ENCODE data around the gene HOXA2. TPM values are rescaled to one million over a fixed set of nuclear protein-coding genes. Genes with fewer than 3 reads are reported as not detected.

The HOXA2 gene
- total and polyA plus RNA-seq, 2 of the 13 experiments (the other 11 are each of a cell fraction or from before 2014, with no cell fraction given): 0.22 to 0.29 TPM

DNA sequence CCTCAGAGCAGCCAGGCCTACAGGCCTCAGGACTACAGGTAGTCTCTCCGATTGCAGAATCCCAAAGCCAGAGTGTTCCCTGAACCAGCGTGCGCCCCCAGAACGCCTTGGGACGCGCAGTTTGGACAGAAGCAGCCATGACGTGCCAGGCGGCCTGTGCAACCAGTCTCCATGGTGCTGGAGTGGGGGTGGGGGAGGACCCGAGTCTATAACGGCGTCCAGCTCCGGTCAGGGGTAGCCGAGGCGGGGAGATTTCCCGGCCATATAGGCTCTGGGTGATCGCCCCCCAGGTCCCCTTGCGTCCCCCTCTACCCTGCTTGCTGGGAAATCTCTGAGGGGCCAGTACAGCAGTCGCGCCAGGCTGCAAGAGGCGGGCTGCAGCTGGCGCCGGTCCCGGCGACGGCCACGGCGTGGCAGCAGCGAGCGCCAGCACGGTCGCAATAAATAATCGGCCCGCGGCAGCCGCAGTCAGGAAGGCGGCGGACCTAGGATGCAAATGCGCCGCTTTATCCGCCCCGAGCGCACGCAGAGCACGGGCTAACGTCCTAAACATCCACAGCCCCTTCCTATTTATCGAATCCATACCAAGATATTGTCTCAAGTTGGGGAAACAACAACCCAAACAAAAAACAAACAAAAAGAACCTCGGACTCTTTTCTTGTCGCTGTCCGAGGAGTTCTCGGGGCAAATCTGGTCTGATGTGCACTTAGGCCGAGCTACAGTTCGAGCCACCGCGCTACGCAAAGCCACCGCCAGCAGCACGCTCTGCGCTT lies 48.3 kb upstream of the HOXA2 start (continued):
- peak; percentile 72; the same call in 1 of the 2 replicates for TF ChIP-seq ARNT2 (CRISPR knock-in tag; IDR thresholded peaks at IDR 0.05; ENCODE audit: low read depth)
- TF ChIP-seq ZNF841 (CRISPR knock-in tag; IDR thresholded peaks at IDR 0.05; ENCODE audit: borderline replicate concordance): no peak
- TF ChIP-seq RBM39 (IDR thresholded peaks at IDR 0.05; ENCODE audit: low read depth, low read length, poor library complexity, severe bottlenecking): peak; percentile 48
- TF ChIP-seq MLLT10 (CRISPR knock-in tag; IDR thresholded peaks at IDR 0.05): no peak
- peak; percentile 52 for TF ChIP-seq ZNF883 (CRISPR knock-in tag; IDR thresholded peaks at IDR 0.05; ENCODE audit: not compliant biosample characterization)
- TF ChIP-seq, protein P1, sequence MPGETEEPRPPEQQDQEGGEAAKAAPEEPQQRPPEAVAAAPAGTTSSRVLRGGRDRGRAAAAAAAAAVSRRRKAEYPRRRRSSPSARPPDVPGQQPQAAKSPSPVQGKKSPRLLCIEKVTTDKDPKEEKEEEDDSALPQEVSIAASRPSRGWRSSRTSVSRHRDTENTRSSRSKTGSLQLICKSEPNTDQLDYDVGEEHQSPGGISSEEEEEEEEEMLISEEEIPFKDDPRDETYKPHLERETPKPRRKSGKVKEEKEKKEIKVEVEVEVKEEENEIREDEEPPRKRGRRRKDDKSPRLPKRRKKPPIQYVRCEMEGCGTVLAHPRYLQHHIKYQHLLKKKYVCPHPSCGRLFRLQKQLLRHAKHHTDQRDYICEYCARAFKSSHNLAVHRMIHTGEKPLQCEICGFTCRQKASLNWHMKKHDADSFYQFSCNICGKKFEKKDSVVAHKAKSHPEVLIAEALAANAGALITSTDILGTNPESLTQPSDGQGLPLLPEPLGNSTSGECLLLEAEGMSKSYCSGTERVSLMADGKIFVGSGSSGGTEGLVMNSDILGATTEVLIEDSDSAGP (CRISPR knock-in tag; IDR thresholded peaks at IDR 0.05; ENCODE audit: borderline replicate concordance): peak; percentile 65; the same call in 1 of the 2 replicates
- peak; percentile 65; the same call in 1 of the 2 replicates for TF ChIP-seq ZMAT3 (CRISPR knock-in tag; conservative IDR thresholded peaks at IDR 0.05)
- TF ChIP-seq, protein P2, sequence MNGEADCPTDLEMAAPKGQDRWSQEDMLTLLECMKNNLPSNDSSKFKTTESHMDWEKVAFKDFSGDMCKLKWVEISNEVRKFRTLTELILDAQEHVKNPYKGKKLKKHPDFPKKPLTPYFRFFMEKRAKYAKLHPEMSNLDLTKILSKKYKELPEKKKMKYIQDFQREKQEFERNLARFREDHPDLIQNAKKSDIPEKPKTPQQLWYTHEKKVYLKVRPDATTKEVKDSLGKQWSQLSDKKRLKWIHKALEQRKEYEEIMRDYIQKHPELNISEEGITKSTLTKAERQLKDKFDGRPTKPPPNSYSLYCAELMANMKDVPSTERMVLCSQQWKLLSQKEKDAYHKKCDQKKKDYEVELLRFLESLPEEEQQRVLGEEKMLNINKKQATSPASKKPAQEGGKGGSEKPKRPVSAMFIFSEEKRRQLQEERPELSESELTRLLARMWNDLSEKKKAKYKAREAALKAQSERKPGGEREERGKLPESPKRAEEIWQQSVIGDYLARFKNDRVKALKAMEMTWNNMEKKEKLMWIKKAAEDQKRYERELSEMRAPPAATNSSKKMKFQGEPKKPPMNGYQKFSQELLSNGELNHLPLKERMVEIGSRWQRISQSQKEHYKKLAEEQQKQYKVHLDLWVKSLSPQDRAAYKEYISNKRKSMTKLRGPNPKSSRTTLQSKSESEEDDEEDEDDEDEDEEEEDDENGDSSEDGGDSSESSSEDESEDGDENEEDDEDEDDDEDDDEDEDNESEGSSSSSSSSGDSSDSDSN (CRISPR knock-in tag; IDR thresholded peaks at IDR 0.05): peak; percentile 59
- TF ChIP-seq KDM2A (CRISPR knock-in tag; IDR thresholded peaks at IDR 0.05; ENCODE audit: borderline replicate concordance, low read depth): peak; percentile 78; the same call in 1 of the 2 replicates
- TF ChIP-seq ZNF256 (CRISPR knock-in tag; conservative IDR thresholded peaks at IDR 0.05): no peak
- TF ChIP-seq, protein P3, sequence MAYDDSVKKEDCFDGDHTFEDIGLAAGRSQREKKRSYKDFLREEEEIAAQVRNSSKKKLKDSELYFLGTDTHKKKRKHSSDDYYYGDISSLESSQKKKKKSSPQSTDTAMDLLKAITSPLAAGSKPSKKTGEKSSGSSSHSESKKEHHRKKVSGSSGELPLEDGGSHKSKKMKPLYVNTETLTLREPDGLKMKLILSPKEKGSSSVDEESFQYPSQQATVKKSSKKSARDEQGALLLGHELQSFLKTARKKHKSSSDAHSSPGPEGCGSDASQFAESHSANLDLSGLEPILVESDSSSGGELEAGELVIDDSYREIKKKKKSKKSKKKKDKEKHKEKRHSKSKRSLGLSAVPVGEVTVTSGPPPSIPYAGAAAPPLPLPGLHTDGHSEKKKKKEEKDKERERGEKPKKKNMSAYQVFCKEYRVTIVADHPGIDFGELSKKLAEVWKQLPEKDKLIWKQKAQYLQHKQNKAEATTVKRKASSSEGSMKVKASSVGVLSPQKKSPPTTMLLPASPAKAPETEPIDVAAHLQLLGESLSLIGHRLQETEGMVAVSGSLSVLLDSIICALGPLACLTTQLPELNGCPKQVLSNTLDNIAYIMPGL (CRISPR knock-in tag; IDR thresholded peaks at IDR 0.05; ENCODE audit: borderline replicate concordance in 1 of 2, low read depth in 1 of 2): peak; percentile 85 to 93
- no peak for TF ChIP-seq ZNF232 (CRISPR knock-in tag; IDR thresholded peaks at IDR 0.05; ENCODE audit: borderline replicate concordance)
- peak; percentile 37; the same call in 1 of the 2 replicates for TF ChIP-seq HOXA5 (CRISPR knock-in tag; IDR thresholded peaks at IDR 0.05)
- TF ChIP-seq, protein P4, sequence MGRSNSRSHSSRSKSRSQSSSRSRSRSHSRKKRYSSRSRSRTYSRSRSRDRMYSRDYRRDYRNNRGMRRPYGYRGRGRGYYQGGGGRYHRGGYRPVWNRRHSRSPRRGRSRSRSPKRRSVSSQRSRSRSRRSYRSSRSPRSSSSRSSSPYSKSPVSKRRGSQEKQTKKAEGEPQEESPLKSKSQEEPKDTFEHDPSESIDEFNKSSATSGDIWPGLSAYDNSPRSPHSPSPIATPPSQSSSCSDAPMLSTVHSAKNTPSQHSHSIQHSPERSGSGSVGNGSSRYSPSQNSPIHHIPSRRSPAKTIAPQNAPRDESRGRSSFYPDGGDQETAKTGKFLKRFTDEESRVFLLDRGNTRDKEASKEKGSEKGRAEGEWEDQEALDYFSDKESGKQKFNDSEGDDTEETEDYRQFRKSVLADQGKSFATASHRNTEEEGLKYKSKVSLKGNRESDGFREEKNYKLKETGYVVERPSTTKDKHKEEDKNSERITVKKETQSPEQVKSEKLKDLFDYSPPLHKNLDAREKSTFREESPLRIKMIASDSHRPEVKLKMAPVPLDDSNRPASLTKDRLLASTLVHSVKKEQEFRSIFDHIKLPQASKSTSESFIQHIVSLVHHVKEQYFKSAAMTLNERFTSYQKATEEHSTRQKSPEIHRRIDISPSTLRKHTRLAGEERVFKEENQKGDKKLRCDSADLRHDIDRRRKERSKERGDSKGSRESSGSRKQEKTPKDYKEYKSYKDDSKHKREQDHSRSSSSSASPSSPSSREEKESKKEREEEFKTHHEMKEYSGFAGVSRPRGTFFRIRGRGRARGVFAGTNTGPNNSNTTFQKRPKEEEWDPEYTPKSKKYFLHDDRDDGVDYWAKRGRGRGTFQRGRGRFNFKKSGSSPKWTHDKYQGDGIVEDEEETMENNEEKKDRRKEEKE (IDR thresholded peaks at IDR 0.05): no peak
- no peak for TF ChIP-seq LCORL (IDR thresholded peaks at IDR 0.05)
- TF ChIP-seq LCORL (CRISPR knock-in tag; IDR thresholded peaks at IDR 0.05): peak; percentile 45; the same call in 1 of the 2 replicates
- peak; percentile 44; the same call in 1 of the 2 replicates for TF ChIP-seq ZSCAN9 (CRISPR knock-in tag; IDR thresholded peaks at IDR 0.05; ENCODE audit: borderline replicate concordance)
- TF ChIP-seq, protein P5, sequence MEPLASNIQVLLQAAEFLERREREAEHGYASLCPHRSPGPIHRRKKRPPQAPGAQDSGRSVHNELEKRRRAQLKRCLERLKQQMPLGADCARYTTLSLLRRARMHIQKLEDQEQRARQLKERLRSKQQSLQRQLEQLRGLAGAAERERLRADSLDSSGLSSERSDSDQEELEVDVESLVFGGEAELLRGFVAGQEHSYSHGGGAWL (CRISPR knock-in tag; IDR thresholded peaks at IDR 0.05): peak; percentile 46; the same call in 1 of the 2 replicates
- 0 out of 2 replicates have a peak, but pooled peaks have one; percentile 40 for TF ChIP-seq KMT2A (CRISPR knock-in tag; IDR thresholded peaks at IDR 0.05)

Data from HepG2 (cell line).